ENCODE measurements around the gene ROR1.
"Not testable (repeated sequence)": the region's sequence is repeated elsewhere in the genome, so short reads cannot be mapped to it uniquely, and the experiment has no call there.

Gene ROR1

DNA sequence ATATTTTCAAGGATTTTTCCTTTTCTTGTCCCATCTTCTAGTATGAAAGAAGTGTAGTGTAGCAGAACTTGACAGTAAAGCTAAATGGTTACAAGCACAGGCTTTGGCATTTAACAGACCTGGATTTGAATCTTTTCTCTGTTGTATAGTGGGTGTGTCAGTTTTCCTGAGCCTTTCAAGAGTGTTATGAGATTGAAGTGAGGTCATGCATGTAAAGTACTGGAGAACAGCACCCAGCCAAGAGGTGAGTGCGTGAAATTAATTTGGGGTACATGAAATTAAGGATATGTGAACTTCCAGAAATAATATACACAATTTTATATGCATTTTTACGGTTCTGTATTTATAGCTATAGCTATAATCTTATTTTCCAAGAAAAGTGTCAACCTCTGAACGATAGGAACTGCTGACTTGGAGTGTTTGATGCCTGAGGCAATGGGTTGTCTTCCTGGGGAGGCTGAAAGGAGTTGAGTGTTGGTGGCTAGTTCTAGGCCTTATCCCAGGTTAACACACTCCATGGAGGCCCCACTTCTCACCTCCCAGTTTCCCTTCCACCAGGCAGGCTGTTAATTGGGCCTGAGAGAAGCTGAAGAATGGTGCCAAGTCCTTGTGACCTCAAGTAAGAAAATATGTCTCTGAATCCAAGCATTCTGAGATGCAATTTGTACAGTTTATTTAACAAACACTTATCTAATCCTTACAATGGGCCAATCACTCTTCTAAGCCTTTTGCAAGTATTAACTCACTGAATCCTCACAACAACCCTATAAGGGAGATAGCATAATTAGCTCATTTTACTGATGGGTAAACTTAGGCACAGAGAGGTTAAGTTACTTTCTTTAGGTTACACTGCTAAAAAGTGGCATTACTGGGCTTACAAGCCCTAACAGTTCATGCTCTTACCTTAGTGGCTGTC is 4.4 kb downstream of the ROR1 start:
- Histone ChIP-seq H3K27me3 (ENCODE audit: control insufficient read depth in 1 of 2, insufficient read depth in 2 of 2, low read length in 2 of 2) (no peaks in the 10 kb centered on the region), H3K4me1 (ENCODE audit: control insufficient read depth in 1 of 2, insufficient read depth in 2 of 2, low read length in 2 of 2) (peaks cover 3 to 21% of the 10 kb centered on the region in 2 donors), H3K27ac (ENCODE audit: low read depth, low read length) (no peak overlapping the region), H3K36me3 (ENCODE audit: control insufficient read depth in 1 of 2, insufficient read depth in 2 of 2, low read length in 2 of 2) (no peaks in the 10 kb centered on the region), H3K4me3 (ENCODE audit: low read depth in 1 of 2, low read length in 2 of 2) (no peak overlapping the region), H3K9me3 (ENCODE audit: control insufficient read depth in 1 of 2, low read length in 2 of 2) (no peaks in the 10 kb centered on the region), H3K9ac (ENCODE audit: low read depth in 1 of 2, low read length in 2 of 2) (no peak overlapping the region)

DNA sequence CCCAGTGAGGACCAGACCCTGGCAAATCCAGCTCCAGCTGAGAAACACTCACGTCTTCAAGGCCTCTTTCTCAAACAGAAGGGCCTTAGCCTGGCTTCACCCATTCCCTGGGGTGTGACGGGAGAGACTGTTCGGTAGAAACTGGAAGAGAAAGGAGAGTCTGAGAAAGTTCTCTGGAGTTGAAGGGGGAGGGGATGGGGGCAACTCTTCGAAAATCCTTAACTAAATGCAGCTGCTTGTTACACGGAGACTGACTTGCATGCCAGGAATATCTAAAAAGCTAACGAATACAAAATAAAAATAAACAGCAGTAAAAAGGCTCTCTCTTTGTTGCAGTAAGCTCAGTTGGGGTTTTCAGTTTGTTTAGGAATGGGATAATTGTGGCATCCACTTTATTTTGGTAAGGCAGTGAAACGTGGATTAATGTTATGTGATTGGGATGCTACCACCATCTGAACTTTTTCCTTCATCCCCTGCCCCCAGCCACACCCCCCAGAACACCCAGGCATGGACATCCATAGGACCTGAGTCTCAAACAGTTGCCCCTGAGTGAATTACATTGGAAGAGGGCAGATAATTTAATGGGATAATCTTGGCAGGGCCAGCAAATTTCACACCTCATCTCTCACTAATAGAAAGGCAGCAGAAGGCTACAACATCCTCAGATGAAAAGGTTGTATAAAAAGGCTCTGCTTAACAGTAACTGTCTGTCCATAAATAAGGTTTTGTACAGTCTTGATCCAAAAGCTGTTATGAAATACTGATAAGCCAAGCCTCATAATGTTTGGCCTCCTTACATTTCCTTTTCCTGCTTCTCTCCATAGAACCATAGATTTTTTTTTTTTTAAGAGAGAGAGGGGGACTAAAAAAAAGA is 5.8 kb downstream of the ROR1 start:
- H3K27ac ChIP-seq (ENCODE audit: low read depth, low read length), result no peak overlapping the region
- no peak overlapping the region for H3K9ac ChIP-seq (ENCODE audit: low read depth in 1 of 2, low read length in 2 of 2)
- H3K36me3 ChIP-seq (ENCODE audit: control insufficient read depth in 1 of 2, insufficient read depth in 2 of 2, low read length in 2 of 2), result no peaks in the 10 kb centered on the region
- no peaks in the 10 kb centered on the region for H3K27me3 ChIP-seq (ENCODE audit: control insufficient read depth in 1 of 2, insufficient read depth in 2 of 2, low read length in 2 of 2)
- peaks cover 0 to 26% of the 10 kb centered on the region in 2 donors for H3K4me1 ChIP-seq (ENCODE audit: control insufficient read depth in 1 of 2, insufficient read depth in 2 of 2, low read length in 2 of 2)
- H3K4me3 ChIP-seq (ENCODE audit: low read depth in 1 of 2, low read length in 2 of 2), result no peak overlapping the region
- no peaks in the 10 kb centered on the region for H3K9me3 ChIP-seq (ENCODE audit: control insufficient read depth in 1 of 2, low read length in 2 of 2)

DNA sequence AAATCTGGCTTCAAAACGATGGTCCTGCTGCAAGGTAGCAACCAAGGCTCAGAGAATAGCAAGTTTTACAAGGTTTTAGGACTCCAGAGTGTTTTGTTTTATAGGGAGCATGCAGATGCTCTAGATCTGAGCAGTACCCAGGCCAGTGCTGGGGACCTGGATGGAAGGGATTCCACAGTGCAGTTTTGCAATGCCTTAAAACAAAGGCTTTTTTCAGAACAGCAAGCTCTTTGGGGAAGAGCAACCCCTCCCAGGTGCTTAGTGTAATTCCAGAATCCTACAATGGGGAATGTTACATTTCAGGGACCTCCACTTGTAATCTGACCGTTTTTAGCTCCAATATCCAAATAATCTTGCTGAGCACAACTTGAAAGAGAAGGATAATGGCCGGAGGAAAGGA is 6.7 kb downstream of the ROR1 start:
- Histone ChIP-seq H3K4me1 (ENCODE audit: control insufficient read depth in 1 of 2, insufficient read depth in 2 of 2, low read length in 2 of 2) (peaks cover 0 to 26% of the 10 kb centered on the region in 2 donors), H3K36me3 (ENCODE audit: control insufficient read depth in 1 of 2, insufficient read depth in 2 of 2, low read length in 2 of 2) (no peaks in the 10 kb centered on the region), H3K27me3 (ENCODE audit: control insufficient read depth in 1 of 2, insufficient read depth in 2 of 2, low read length in 2 of 2) (no peaks in the 10 kb centered on the region), H3K9me3 (ENCODE audit: control insufficient read depth in 1 of 2, low read length in 2 of 2) (no peaks in the 10 kb centered on the region), H3K27ac (ENCODE audit: low read depth, low read length) (no peak overlapping the region), H3K9ac (ENCODE audit: low read depth in 1 of 2, low read length in 2 of 2) (no peak overlapping the region), H3K4me3 (ENCODE audit: low read depth in 1 of 2, low read length in 2 of 2) (no peak overlapping the region)

DNA sequence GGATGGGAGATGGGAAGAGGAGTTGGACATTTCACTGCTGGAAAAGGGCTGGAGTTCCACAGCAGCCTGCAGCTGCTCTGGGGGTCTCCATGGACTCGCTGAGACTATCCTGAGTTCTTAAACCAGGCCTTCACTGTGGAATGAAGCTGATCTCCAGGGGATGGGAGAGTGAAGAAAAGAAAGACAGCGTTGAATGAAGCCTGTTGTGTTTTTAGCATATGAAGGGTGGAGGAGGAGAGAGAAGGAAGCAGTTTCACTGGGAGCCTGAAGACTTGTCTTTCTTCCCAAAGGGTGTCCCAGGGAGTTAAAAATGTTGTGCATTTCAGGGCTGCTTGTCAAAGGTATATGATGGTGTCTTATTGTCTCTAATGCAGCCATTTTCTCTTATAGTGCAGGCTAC is 9.2 kb downstream of the ROR1 start:
- Histone ChIP-seq H3K9ac (ENCODE audit: low read depth in 1 of 2, low read length in 2 of 2) (no peak overlapping the region), H3K4me1 (ENCODE audit: control insufficient read depth in 1 of 2, insufficient read depth in 2 of 2, low read length in 2 of 2) (peaks cover 0 to 20% of the 10 kb centered on the region in 2 donors), H3K27ac (ENCODE audit: low read depth, low read length) (no peak overlapping the region), H3K27me3 (ENCODE audit: control insufficient read depth in 1 of 2, insufficient read depth in 2 of 2, low read length in 2 of 2) (no peaks in the 10 kb centered on the region), H3K4me3 (ENCODE audit: low read depth in 1 of 2, low read length in 2 of 2) (no peak overlapping the region), H3K36me3 (ENCODE audit: control insufficient read depth in 1 of 2, insufficient read depth in 2 of 2, low read length in 2 of 2) (no peaks in the 10 kb centered on the region), H3K9me3 (ENCODE audit: control insufficient read depth in 1 of 2, low read length in 2 of 2) (no peaks in the 10 kb centered on the region)

DNA sequence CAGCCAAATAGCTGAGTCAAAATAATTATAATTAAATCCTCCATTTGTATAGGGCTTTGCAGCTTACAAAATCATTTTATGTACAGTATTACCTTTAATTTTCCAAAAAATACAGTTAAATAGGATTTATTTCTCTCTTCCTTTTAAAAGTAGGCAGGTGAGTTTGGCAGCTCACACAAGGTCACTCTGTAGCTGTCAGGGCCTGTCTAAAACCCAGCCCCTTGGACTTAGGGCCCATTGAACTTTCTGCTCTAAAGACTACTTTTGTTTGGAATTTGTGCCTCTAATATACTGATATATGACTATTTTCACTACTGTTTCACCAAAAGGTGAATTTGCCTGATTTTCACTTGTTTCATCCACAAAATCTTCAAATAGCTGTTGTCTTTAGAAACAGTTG is 10.3 kb downstream of the ROR1 start:
- no peaks in the 10 kb centered on the region for H3K27me3 ChIP-seq (ENCODE audit: control insufficient read depth in 1 of 2, insufficient read depth in 2 of 2, low read length in 2 of 2)

DNA sequence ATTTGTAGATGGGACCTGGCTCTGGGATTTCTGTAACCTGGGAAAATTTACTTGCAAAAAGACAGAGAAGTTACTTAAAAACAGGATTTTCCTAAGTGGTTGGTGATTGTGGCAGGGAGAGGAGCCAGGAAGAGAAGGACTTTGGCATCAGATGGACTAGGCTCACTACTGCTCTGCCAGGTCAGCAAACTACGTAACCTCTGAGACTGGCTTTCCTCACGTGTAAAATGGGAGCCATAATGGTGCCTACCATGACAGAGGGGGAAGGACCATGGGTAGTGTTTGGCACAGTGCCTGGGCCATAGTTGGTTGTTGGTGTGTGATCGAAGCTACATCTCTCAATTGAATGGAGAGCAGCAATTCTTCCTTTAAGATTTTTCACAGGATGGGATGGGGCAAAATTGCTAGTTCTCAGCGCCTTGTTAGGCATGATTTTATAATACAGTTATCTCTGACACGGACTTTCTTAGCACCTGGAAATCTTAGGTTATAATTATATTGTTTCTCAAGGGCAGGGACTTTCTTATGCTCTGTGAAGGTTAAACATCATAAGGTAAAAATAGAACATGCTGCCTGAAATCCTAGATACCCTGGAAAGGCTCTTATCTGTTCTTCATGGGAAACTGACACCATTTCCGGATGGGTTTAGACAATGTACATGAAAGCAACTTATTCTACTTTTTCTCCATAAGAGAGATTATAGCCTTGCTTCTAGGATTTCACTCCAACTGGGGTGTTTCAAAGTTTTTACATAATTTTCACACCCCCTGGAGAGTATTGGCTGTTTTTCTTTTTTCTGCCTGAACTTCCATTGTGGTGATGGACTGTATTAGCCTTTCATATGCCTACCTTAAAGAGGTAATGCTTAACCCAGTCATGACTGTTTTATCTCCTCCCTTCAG is 10.9 kb downstream of the ROR1 start:
- Histone ChIP-seq H3K36me3 (ENCODE audit: control insufficient read depth in 1 of 2, insufficient read depth in 2 of 2, low read length in 2 of 2) (no peaks in the 10 kb centered on the region), H3K27ac (ENCODE audit: low read depth, low read length) (no peak overlapping the region), H3K27me3 (ENCODE audit: control insufficient read depth in 1 of 2, insufficient read depth in 2 of 2, low read length in 2 of 2) (no peaks in the 10 kb centered on the region), H3K4me3 (ENCODE audit: low read depth in 1 of 2, low read length in 2 of 2) (no peak overlapping the region), H3K4me1 (ENCODE audit: control insufficient read depth in 1 of 2, insufficient read depth in 2 of 2, low read length in 2 of 2) (peaks cover 0 to 12% of the 10 kb centered on the region in 2 donors), H3K9ac (ENCODE audit: low read depth in 1 of 2, low read length in 2 of 2) (no peak overlapping the region), H3K9me3 (ENCODE audit: control insufficient read depth in 1 of 2, low read length in 2 of 2) (no peaks in the 10 kb centered on the region)

More for the DNA sequence above, 10.3 kb downstream of the ROR1 start:
- Histone ChIP-seq H3K4me3 (ENCODE audit: low read depth in 1 of 2, low read length in 2 of 2) (no peak overlapping the region), H3K36me3 (ENCODE audit: control insufficient read depth in 1 of 2, insufficient read depth in 2 of 2, low read length in 2 of 2) (no peaks in the 10 kb centered on the region), H3K27ac (ENCODE audit: low read depth, low read length) (no peak overlapping the region), H3K9ac (ENCODE audit: low read depth in 1 of 2, low read length in 2 of 2) (no peak overlapping the region), H3K4me1 (ENCODE audit: control insufficient read depth in 1 of 2, insufficient read depth in 2 of 2, low read length in 2 of 2) (peaks cover 0 to 13% of the 10 kb centered on the region in 2 donors), H3K9me3 (ENCODE audit: control insufficient read depth in 1 of 2, low read length in 2 of 2) (no peaks in the 10 kb centered on the region)

DNA sequence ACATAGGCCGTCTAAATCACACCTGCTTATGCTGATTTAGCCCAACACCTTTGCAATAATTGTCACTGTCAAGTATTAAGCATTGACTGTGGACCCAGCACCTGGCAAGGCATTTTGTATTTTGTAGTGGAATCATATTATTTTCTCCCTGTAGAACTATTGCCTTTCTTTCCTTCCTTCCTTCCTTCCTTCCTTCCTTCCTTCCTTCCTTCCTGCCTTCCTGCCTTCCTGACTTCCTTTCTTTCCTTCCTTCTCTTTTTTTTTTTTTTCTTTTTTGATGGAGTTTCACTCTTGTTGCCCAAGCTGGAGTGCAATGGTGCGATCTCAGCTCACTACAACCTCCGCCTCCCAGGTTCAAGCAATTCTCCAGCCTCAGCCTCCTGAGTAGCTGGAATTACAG is 13.5 kb downstream of the ROR1 start:
- not testable (repeated sequence) for H3K9ac ChIP-seq (ENCODE audit: low read depth in 1 of 2, low read length in 2 of 2); H3K36me3 ChIP-seq (ENCODE audit: control insufficient read depth in 1 of 2, insufficient read depth in 2 of 2, low read length in 2 of 2); H3K4me3 ChIP-seq (ENCODE audit: low read depth in 1 of 2, low read length in 2 of 2); H3K27ac ChIP-seq (ENCODE audit: low read depth, low read length); H3K4me1 ChIP-seq (ENCODE audit: control insufficient read depth in 1 of 2, insufficient read depth in 2 of 2, low read length in 2 of 2); H3K9me3 ChIP-seq (ENCODE audit: control insufficient read depth in 1 of 2, low read length in 2 of 2); H3K27me3 ChIP-seq (ENCODE audit: control insufficient read depth in 1 of 2, insufficient read depth in 2 of 2, low read length in 2 of 2)

DNA sequence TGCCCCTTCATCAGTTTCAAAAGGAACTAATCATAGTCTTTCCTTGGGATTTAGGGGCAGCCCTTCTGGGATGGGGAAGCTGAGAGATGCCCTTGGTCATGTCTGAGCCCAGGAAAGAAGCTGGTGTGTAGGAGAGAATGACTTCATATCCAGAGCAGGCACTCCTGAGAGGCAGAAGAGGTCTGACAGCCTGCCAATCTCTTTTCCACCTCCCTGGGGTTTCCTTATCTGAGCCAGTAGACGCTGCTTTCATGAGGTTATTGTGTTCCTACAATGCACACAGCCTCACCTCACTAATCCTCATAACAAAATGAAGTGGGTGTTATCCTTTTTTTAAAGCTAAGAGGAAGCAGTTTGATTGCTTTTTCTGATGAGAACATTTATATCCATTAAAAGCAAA is 14.1 kb downstream of the ROR1 start:
- H3K27ac ChIP-seq (ENCODE audit: low read depth, low read length), result no peak overlapping the region

DNA sequence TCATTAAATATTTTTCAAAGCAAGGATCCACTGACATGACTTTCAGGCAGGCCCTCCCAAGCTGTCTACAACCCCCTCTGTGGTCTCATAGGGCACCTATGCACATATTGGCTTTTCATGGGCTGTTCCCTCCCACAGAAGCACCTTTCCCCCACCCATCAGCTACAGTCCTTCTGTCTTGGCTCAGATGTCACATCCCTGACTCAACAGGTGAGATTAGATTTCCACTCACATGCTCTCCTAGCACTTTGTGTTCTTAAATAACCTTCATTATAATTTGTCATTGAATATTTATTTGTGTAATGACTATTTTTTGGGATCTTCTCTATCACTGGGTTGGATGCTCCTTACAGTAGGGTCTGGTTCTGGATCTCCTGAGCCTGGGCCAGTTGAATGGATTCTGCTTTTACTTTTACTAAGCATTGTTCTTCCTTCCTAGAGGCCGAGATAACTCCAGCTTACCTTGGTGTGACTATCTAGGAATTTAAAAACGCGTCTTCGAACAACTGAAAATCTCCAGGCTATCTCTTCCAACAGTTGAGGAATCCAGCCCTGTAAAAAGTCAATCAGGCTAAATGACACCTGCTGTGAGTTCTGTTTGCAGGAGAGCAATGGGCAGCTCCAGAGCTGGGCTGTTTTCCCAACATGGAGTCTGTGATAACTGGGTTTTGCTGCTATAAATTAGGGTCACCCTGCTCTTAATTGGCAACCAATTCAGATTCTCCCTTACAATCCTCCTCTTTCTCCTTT is 16.2 kb downstream of the ROR1 start:
- Histone ChIP-seq H3K27me3 (ENCODE audit: control insufficient read depth in 1 of 2, insufficient read depth in 2 of 2, low read length in 2 of 2) (no peaks in the 10 kb centered on the region), H3K27ac (ENCODE audit: low read depth, low read length) (no peak overlapping the region), H3K9me3 (ENCODE audit: control insufficient read depth in 1 of 2, low read length in 2 of 2) (no peaks in the 10 kb centered on the region), H3K4me3 (ENCODE audit: low read depth in 1 of 2, low read length in 2 of 2) (no peak overlapping the region), H3K4me1 (ENCODE audit: control insufficient read depth in 1 of 2, insufficient read depth in 2 of 2, low read length in 2 of 2) (no peaks in the 10 kb centered on the region), H3K9ac (ENCODE audit: low read depth in 1 of 2, low read length in 2 of 2) (no peak overlapping the region), H3K36me3 (ENCODE audit: control insufficient read depth in 1 of 2, insufficient read depth in 2 of 2, low read length in 2 of 2) (no peaks in the 10 kb centered on the region)

More for the DNA sequence above, 14.1 kb downstream of the ROR1 start:
- H3K4me3 ChIP-seq (ENCODE audit: low read depth in 1 of 2, low read length in 2 of 2), result no peak overlapping the region
- peaks cover 0 to 10% of the 10 kb centered on the region in 2 donors for H3K4me1 ChIP-seq (ENCODE audit: control insufficient read depth in 1 of 2, insufficient read depth in 2 of 2, low read length in 2 of 2)
- no peaks in the 10 kb centered on the region for H3K9me3 ChIP-seq (ENCODE audit: control insufficient read depth in 1 of 2, low read length in 2 of 2)
- no peaks in the 10 kb centered on the region for H3K36me3 ChIP-seq (ENCODE audit: control insufficient read depth in 1 of 2, insufficient read depth in 2 of 2, low read length in 2 of 2)
- no peak overlapping the region for H3K9ac ChIP-seq (ENCODE audit: low read depth in 1 of 2, low read length in 2 of 2)
- H3K27me3 ChIP-seq (ENCODE audit: control insufficient read depth in 1 of 2, insufficient read depth in 2 of 2, low read length in 2 of 2), result no peaks in the 10 kb centered on the region
